Right lobe of liver (tissue), 6 donors: ENCODE measurements around the gene SUFU. TPM values are rescaled to one million over a fixed set of nuclear protein-coding genes. Genes with fewer than 3 reads are reported as not detected.

Experiments used
- ATAC-seq, 4 donors: fragments of 200-7000 bp; cut with Tn5 transposase; one replicate each; pipeline ENCODE4 v1.9.1; 2020; ENCODE audit warnings: mild to moderate bottlenecking in 4 of 4, moderate library complexity in 4 of 4
- DNase-seq, 3 donors: peaks; one replicate each; pipeline ENCODE4 v3.0.0-alpha.2; 2020
- H3K27ac ChIP-seq, 3 donors: fragments of 200-600 bp; one replicate each; pipeline ENCODE4 v1.8.0; 2022
- H3K27me3 ChIP-seq, 2 donors: fragments of 200-600 bp; one replicate each; pipeline ENCODE4 v1.8.0; 2022
- H3K36me3 ChIP-seq, 4 donors: fragments of 200-600 bp; sonication (generic) in 1 of 4; one replicate each; pipeline versions ENCODE4 v1.5.1 to v1.8.0; 2017 to 2022; ENCODE audit warnings: control low read depth in 1 of 4
- H3K4me1 ChIP-seq, 4 donors: fragments of 200-600 bp; sonication (generic) in 1 of 4; one replicate each; pipeline versions ENCODE4 v1.5.1 to v1.8.0; 2017 to 2022; ENCODE audit warnings: control low read depth in 1 of 4
- H3K4me3 ChIP-seq, 3 donors: fragments of 200-600 bp; one replicate each; pipeline ENCODE4 v1.8.0; 2022
- H3K9me3 ChIP-seq, 4 donors: fragments of 200-600 bp; sonication (generic) in 1 of 4; one replicate each; pipeline versions ENCODE4 v1.5.1 to v1.8.0; 2017 to 2022; ENCODE audit warnings: control low read depth in 1 of 4
- POLR2A ChIP-seq: fragments of 450-650 bp; IDR thresholded peaks from one replicate; pipeline ENCODE4 v1.6.1; 2017; ENCODE audit warnings: antibody characterized with exemption, mild to moderate bottlenecking
- WGBS: methylation state at CpG from one replicate; pipeline ENCODE4 v1.1.6; 2018; ENCODE audit warnings: low coverage, low lambda C conversion rate; ENCODE audit not compliant: insufficient coverage; ENCODE audit errors: missing lambda C conversion rate; 5-methylcytosine and 5-hydroxymethylcytosine counted together
- intact Hi-C, 2 donors: fragments of 100-400 bp; cut with DNase I; formaldehyde crosslinking; loops; one replicate each; pipeline versions ENCODE4 v1.11.2 to v1.14.1; 2022
- total RNA-seq, 6 experiments: library from RNA; depleted of rRNA in 2 of 6; stranded (reverse); fragments of >200 nt in 2 of 6; fragmentation: NEBNext Ultra II Directional in 3 of 6; extraction: Animal tissue kit (Norgen Biotek cat#: 25700) in 3 of 6; gene quantifications; one replicate each; pipeline versions ENCODE4 v1.1.0 to v1.2.4, GENCODE V29; 2016 to 2023
- TF ChIP-seq, protein P1 (sequence below), 4 donors: fragments of 200-600 bp in 3 of 4; fragments of 450-650 bp in 1 of 4; IDR thresholded peaks; one replicate each; pipeline versions ENCODE4 v1.5.1 to v1.8.0; 2016 to 2022; ENCODE audit warnings: antibody characterized with exemption in 4 of 4, mild to moderate bottlenecking in 2 of 4
- donor health status: DM: no; HTN: yes; CAD: no.
- donor health status: DM: no; HTN: no; CAD: no.
- donor health status: DM: no; HTN: no; CAD: no.
- donor health status: DM: no; HTN: yes; CAD: no.
- donor health status: DM: no; HTN: yes; CAD: no.

The SUFU gene
- total RNA-seq, 6 experiments from 2014 or later: 4.2 to 6.2 (median 5.1) TPM

DNA sequence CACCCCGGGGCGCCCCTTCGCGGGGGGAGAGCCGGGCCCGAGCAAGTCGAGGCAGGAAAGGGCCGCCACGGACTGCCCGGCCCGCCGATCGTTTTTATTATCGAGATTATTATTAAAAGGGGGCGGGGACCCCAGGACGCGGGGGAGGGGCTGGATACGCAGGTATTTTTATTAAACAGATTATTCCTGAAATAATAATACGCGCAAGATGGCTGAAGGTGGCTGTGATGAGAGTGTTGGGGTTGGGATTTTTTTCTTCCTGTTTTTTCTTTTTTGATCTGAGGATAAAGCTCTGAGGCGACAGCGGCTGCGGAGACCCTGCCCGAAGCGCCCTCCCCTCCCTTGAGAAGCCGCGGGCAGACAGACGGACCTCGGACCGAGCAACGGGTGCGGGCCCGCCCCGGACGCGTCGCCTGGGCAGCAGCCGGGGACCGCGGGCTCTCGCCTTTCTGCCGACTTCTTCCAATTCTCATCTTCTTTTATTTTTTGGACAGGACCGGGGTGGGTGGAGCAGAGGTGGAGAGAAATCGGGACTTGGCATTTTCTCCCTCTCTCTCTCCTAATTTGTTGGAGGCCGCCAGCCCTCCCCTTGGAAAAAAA lies 139.1 kb downstream of the SUFU start:
- TF ChIP-seq POLR2A: peak; percentile 29
- TF ChIP-seq, protein P1, sequence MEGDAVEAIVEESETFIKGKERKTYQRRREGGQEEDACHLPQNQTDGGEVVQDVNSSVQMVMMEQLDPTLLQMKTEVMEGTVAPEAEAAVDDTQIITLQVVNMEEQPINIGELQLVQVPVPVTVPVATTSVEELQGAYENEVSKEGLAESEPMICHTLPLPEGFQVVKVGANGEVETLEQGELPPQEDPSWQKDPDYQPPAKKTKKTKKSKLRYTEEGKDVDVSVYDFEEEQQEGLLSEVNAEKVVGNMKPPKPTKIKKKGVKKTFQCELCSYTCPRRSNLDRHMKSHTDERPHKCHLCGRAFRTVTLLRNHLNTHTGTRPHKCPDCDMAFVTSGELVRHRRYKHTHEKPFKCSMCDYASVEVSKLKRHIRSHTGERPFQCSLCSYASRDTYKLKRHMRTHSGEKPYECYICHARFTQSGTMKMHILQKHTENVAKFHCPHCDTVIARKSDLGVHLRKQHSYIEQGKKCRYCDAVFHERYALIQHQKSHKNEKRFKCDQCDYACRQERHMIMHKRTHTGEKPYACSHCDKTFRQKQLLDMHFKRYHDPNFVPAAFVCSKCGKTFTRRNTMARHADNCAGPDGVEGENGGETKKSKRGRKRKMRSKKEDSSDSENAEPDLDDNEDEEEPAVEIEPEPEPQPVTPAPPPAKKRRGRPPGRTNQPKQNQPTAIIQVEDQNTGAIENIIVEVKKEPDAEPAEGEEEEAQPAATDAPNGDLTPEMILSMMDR (IDR thresholded peaks at IDR 0.05): no peak
- no peaks in the 10 kb centered on the region for H3K9me3 ChIP-seq
- intact Hi-C loops: no loop called here
- 1% methylated on average over 18 of the region's 45 CpGs for WGBS
- ATAC-seq (peak in 2 of 4 donors; percentile 6 to 8), DNase-seq (peak; percentile 73 to 84 (median 83))
- H3K27me3 ChIP-seq: no peaks in the 10 kb centered on the region
- H3K27ac ChIP-seq: peak overlapping the region; percentile 96 to 99 (median 97)
- H3K4me3 ChIP-seq: peak overlapping the region; percentile 81 to 96 (median 92)
- H3K4me1 ChIP-seq: peaks cover 0 to 27% (median 7%) of the 10 kb centered on the region in 4 donors
- H3K36me3 ChIP-seq: no peaks in the 10 kb centered on the region

DNA sequence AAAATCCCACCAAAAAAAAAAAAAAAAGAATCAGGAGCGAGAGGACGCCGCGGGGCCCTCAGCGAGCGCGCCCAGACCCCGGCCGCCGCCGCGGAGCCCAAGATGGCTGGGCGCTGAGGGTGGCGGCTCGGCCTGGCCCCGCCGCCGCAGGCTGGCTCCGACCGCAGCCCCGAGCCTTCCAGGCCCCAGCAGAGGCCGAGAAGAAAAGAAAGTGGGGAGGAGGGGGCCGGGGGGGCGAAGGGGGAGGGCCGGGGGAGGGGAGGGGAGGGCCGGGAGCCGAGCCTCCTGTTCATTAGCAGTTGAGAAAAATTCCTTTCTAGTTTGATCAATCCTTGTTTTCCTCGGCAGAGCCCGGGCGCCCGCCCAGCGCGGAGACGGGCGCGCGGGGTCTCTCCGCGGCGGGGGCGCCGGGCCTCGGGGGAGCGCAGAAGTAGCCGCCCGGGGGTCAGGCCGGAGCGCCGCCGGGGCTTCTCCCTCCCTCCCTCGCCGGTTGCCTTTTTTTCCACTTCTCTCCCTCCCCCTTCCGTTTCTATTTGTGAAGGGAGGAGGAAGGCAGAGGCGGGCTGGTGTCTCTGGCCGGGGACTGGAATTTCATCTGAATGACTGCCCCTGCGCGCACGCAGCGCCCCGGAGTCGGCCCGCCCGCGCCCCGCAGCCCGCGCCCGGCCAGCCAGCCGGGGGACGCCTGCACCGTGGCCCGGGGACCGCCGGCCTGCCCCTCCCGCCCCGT lies 139.7 kb downstream of the SUFU start:
- no peaks in the 10 kb centered on the region for H3K27me3 ChIP-seq
- H3K4me3 ChIP-seq: peak overlapping the region; percentile 81 to 96 (median 92)
- 0% methylated on average over 8 of the region's 76 CpGs for WGBS
- no peaks in the 10 kb centered on the region for H3K36me3 ChIP-seq
- peak; percentile 81 for TF ChIP-seq POLR2A
- TF ChIP-seq, protein P1 (IDR thresholded peaks at IDR 0.05): no peak
- peak; percentile 67 to 77 (median 75) for DNase-seq
- peak in 2 of 4 donors; percentile 0 to 2 for ATAC-seq
- intact Hi-C loops: no loop called here
- H3K27ac ChIP-seq: peak overlapping the region; percentile 96 to 99 (median 97)
- H3K4me1 ChIP-seq: peaks cover 0 to 33% (median 10%) of the 10 kb centered on the region in 4 donors
- no peaks in the 10 kb centered on the region for H3K9me3 ChIP-seq

DNA sequence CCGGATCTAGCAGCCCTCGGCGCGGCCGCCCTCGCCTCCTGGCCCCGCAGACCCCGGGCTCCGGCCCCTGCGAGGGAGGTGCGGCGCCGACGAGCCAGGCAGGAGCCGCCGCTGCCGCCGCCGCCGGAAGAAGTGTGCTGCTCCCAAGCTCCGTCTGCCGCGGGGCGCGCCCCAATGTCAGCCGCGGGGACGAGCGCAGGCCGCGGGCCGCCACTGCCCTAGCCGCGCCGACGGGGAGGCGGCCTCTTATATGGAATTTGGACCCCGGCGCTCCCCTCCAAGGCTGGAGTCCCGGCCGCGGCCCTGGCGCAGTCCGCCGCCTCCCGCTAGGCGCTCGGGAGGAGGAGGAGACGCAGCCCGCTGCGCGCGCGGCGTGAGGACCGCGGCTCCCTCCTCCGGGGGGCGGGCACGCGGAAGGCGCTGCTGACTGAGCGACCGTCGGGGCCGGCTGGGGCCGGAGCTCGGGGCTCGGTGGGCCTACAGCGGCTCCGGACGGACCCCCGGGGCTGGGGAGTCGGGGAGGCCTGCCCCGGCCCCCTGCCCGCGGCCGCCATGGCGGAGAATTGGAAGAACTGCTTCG lies 140.4 kb downstream of the SUFU start, which contains the start of gene TRIM8:
TRIM8 (plus strand) TSS at position 414 of the 580 bp plus-strand sequence; CDS start at position 553, 139 bp downstream.
- Histone ChIP-seq H3K4me3 (peak within 1 kb of the TSS; percentile 81 to 96 (median 92)), H3K27me3 (no peaks in the 10 kb centered on the region), H3K27ac (peak within 1 kb of the TSS; percentile 96 to 99 (median 97)), H3K4me1 (peaks cover 0 to 40% (median 13%) of the 10 kb centered on the region in 4 donors), H3K36me3 (no peaks in the 10 kb centered on the region), H3K9me3 (no peaks in the 10 kb centered on the region)
- no CpG with 5 or more reads among the region's 80 CpGs for WGBS
- peak in 3 of 4 donors; percentile 1 to 29 (median 18) for ATAC-seq
- peak; percentile 64 to 81 (median 77) for DNase-seq
- intact Hi-C loops: no loop called here
- TF ChIP-seq, protein P1 (IDR thresholded peaks at IDR 0.05): no peak
- peak; percentile 60 for TF ChIP-seq POLR2A

DNA sequence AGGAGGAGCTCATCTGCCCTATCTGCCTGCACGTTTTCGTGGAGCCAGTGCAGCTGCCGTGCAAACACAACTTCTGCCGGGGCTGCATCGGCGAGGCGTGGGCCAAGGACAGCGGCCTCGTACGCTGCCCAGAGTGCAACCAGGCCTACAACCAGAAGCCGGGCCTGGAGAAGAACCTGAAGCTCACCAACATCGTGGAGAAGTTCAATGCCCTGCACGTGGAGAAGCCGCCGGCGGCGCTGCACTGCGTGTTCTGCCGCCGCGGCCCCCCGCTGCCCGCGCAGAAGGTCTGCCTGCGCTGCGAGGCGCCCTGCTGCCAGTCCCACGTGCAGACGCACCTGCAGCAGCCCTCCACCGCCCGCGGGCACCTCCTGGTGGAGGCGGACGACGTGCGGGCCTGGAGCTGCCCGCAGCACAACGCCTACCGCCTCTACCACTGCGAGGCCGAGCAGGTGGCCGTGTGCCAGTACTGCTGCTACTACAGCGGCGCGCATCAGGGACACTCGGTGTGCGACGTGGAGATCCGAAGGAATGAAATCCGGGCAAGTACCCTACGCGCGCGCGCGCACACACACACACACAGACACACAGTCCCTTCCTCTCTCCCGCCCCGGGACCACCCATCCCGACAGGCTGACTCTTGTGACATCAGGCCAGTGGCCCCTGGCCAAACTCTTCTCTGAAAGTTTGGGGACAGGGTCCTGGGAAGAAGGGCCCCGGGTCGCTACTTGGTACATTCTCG lies 141.0 kb downstream of the SUFU start:
- Histone ChIP-seq H3K9me3 (no peaks in the 10 kb centered on the region), H3K27ac (peak overlapping the region; percentile 96 to 99 (median 97)), H3K4me1 (peaks cover 0 to 47% (median 18%) of the 10 kb centered on the region in 4 donors), H3K27me3 (no peaks in the 10 kb centered on the region), H3K36me3 (no peaks in the 10 kb centered on the region), H3K4me3 (peak overlapping the region; percentile 81 to 96 (median 92))
- DNase-seq (peak; percentile 89 to 93 (median 91)), ATAC-seq (peak; percentile 28 to 58 (median 51))
- WGBS: 0% methylated on average over 10 of the region's 62 CpGs
- intact Hi-C loops: no loop called here
- TF ChIP-seq, protein P1 (IDR thresholded peaks at IDR 0.05): peak; percentile 45 to 59 (median 54)
- peak; percentile 33 for TF ChIP-seq POLR2A
